ENCODE measurements around the gene KLHL41.
A peak's percentile ranks its signal among the peaks of the same experiment; 100 is the strongest.
"Not testable (repeated sequence)": the region's sequence is repeated elsewhere in the genome, so short reads cannot be mapped to it uniquely, and the experiment has no call there.

The KLHL41 gene

GRCh38 chr2:169510496-169510895 is 994 bp downstream of the KLHL41 start:
- no peak for DNase-seq

GRCh38 chr2:169511818-169512217 is 2.3 kb downstream of the KLHL41 start:
- no peak for DNase-seq

GRCh38 chr2:169512525-169512924 is 3.0 kb downstream of the KLHL41 start:
- DNase-seq = peak; percentile 44

- no peak for DNase-seq
Observed at GRCh38 chr2:169513094-169513493, 3.6 kb downstream of the KLHL41 start.

- DNase-seq = no peak
Observed at GRCh38 chr2:169513926-169514325, 4.4 kb downstream of the KLHL41 start.

- DNase-seq = not testable (repeated sequence)
Observed at GRCh38 chr2:169514758-169515157, 5.3 kb downstream of the KLHL41 start.

- DNase-seq = not testable (repeated sequence)
Observed at GRCh38 chr2:169516488-169516995, 7.0 kb downstream of the KLHL41 start.

- DNase-seq = no peak
Observed at GRCh38 chr2:169520896-169521295, 11.4 kb downstream of the KLHL41 start.

- DNase-seq = no peak
Observed at GRCh38 chr2:169523681-169524080, 14.2 kb downstream of the KLHL41 start.

GRCh38 chr2:169525434-169525833 is 15.9 kb downstream of the KLHL41 start:
- no peak for DNase-seq

- peak; percentile 59 for DNase-seq
Observed at GRCh38 chr2:169526451-169526850, 16.9 kb downstream of the KLHL41 start.

GRCh38 chr2:169528271-169528701 is 18.8 kb downstream of the KLHL41 start:
- DNase-seq = peak; percentile 44

- DNase-seq = not testable (repeated sequence)
Observed at GRCh38 chr2:169539460-169539859, 30.0 kb downstream of the KLHL41 start.

- DNase-seq = no peak
Observed at GRCh38 chr2:169540146-169540545, 30.6 kb downstream of the KLHL41 start.

- no peak for DNase-seq
Observed at GRCh38 chr2:169542433-169542832, 32.9 kb downstream of the KLHL41 start.

- DNase-seq = no peak
Observed at GRCh38 chr2:169546756-169547155, 37.3 kb downstream of the KLHL41 start.

- no peak for DNase-seq
Observed at GRCh38 chr2:169561364-169561763, 51.9 kb downstream of the KLHL41 start.

- not testable (repeated sequence) for DNase-seq
Observed at GRCh38 chr2:169562084-169562483, 52.6 kb downstream of the KLHL41 start.

- DNase-seq = no peak
Observed at GRCh38 chr2:169562519-169562918, 53.0 kb downstream of the KLHL41 start.

GRCh38 chr2:169565686-169566085 is 56.2 kb downstream of the KLHL41 start:
- no peak for DNase-seq

GRCh38 chr2:169569948-169570347 is 60.4 kb downstream of the KLHL41 start:
- no peak for DNase-seq

- not testable (repeated sequence) for DNase-seq
Observed at GRCh38 chr2:169570752-169571151, 61.2 kb downstream of the KLHL41 start.

- no peak for DNase-seq
Observed at GRCh38 chr2:169571571-169571970, 62.1 kb downstream of the KLHL41 start.

- DNase-seq = no peak
Observed at GRCh38 chr2:169572189-169572588, 62.7 kb downstream of the KLHL41 start.

- DNase-seq = no peak
Observed at GRCh38 chr2:169572821-169573159, 63.3 kb downstream of the KLHL41 start.
